BE2C (cell line): ENCODE data around the gene STAM. TPM values are rescaled to one million over a fixed set of nuclear protein-coding genes. Genes with fewer than 3 reads are reported as not detected.
A peak's percentile ranks its signal among the peaks of the same experiment; 100 is the strongest.

Experiments
- DNase-seq: peaks from one replicate; pipeline ENCODE4 v3.0.0-alpha.2; 2020
- H3K27me3 ChIP-seq: fragments of 250-450 bp; sonication (Bioruptor Pico); 2 replicates; pipeline ENCODE4 v1.5.1; 2020; ENCODE audit warnings: mild to moderate bottlenecking
- H3K36me3 ChIP-seq: fragments of 250-450 bp; sonication (Bioruptor Pico); 2 replicates; pipeline ENCODE4 v1.5.1; 2020; ENCODE audit warnings: mild to moderate bottlenecking
- H3K4me1 ChIP-seq: fragments of 250-450 bp; sonication (Bioruptor Pico); 2 replicates; pipeline ENCODE4 v1.5.1; 2020
- H3K4me3 ChIP-seq: 2 replicates; pipeline ENCODE4 v1.5.1; 2011; ENCODE audit warnings: low read depth, low read length
- H3K9me3 ChIP-seq: fragments of 250-450 bp; sonication (Bioruptor Pico); 2 replicates; pipeline ENCODE4 v1.5.1; 2020
- polyA plus RNA-seq: library from polyadenylated mRNA; unstranded; fragments of >200 nt; gene quantifications from one replicate; pipeline ENCODE4 v1.2.1, GENCODE V29; 2012; ENCODE audit warnings: low read depth, missing spikeins; ENCODE audit not compliant: insufficient read length, insufficient read depth
- TF ChIP-seq, protein P1 (sequence below): IDR thresholded peaks from 2 replicates; pipeline ENCODE4 v1.5.1; 2012; ENCODE audit warnings: mild to moderate bottlenecking, low read depth, low read length

Gene STAM
- polyA plus RNA-seq = 26.7 TPM

- peaks cover 11% of the 10 kb centered on the region for H3K36me3 ChIP-seq
- H3K27me3 ChIP-seq = no peaks in the 10 kb centered on the region
- TF ChIP-seq, protein P1, sequence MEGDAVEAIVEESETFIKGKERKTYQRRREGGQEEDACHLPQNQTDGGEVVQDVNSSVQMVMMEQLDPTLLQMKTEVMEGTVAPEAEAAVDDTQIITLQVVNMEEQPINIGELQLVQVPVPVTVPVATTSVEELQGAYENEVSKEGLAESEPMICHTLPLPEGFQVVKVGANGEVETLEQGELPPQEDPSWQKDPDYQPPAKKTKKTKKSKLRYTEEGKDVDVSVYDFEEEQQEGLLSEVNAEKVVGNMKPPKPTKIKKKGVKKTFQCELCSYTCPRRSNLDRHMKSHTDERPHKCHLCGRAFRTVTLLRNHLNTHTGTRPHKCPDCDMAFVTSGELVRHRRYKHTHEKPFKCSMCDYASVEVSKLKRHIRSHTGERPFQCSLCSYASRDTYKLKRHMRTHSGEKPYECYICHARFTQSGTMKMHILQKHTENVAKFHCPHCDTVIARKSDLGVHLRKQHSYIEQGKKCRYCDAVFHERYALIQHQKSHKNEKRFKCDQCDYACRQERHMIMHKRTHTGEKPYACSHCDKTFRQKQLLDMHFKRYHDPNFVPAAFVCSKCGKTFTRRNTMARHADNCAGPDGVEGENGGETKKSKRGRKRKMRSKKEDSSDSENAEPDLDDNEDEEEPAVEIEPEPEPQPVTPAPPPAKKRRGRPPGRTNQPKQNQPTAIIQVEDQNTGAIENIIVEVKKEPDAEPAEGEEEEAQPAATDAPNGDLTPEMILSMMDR = no peak
- no peaks in the 10 kb centered on the region for H3K9me3 ChIP-seq
- peak; percentile 94 for DNase-seq
- 0 out of 2 replicates have a peak, but pooled peaks cover 2% of the 10 kb centered on the region for H3K4me1 ChIP-seq
- H3K4me3 ChIP-seq = peak within 1 kb of the TSS; percentile 98
Measured at GRCh38 chr10:17643755-17644484, at the start of gene STAM. STAM (plus strand) TSS chr10:17644151; CDS start chr10:17644340, 189 bp downstream.

DNA sequence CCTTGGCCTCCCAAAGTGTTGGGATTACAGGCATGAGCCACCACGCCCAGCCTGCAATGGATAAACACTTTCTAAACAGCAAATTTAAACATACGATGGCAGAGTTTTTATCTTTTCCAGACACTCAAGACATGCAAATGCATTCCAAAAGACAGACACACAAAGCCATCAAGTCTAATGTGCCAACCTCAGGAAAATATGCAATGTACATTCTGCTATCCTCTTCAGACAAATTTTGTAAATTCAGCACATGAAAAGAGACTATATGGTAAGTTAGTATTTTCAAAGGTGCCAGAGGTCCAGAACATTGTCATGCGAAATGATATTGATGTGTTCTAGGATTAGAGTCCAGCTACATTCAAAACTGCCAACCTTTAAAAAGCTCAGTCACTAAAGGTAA lies 46.6 kb upstream of the STAM start:
- no peak for DNase-seq
- no peak overlapping the region for H3K4me3 ChIP-seq
- H3K36me3 ChIP-seq = no peaks in the 10 kb centered on the region
- no peaks in the 10 kb centered on the region for H3K27me3 ChIP-seq
- no peaks in the 10 kb centered on the region for H3K4me1 ChIP-seq
- TF ChIP-seq, protein P1 = no peak
- no peaks in the 10 kb centered on the region for H3K9me3 ChIP-seq

GRCh38 chr10:17599089-17599488 lies 44.9 kb upstream of the STAM start:
- H3K4me1 ChIP-seq = no peaks in the 10 kb centered on the region
- no peaks in the 10 kb centered on the region for H3K36me3 ChIP-seq
- TF ChIP-seq, protein P1 = peak; percentile 35

DNA sequence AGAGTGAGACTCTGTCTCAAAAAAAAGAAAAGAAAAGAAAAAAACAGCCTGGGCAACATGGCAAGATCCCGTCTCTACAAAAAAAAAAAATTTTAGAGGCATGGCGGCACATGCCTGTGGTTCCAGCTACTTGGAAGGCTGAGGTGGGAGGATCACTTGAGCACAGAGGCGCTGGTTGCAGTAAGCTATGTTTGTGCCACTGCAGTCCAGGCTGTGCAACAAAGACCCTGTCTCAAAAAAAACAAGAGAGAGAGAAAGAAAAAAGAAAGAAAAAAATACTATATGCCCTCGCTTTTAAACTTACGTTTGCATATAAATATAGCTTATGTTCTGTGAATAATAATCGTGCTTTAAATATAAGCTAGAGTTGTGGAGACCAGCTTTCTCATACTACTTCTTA lies 38.0 kb upstream of the STAM start:
- Histone ChIP-seq H3K9me3 (no peaks in the 10 kb centered on the region), H3K4me3 (no peak overlapping the region)
- TF ChIP-seq, protein P1 = no peak

More at GRCh38 chr10:17599089-17599488, 44.9 kb upstream of the STAM start:
- Histone ChIP-seq H3K9me3 (no peaks in the 10 kb centered on the region), H3K4me3 (no peak overlapping the region), H3K27me3 (no peaks in the 10 kb centered on the region)
- no peak for DNase-seq

DNA sequence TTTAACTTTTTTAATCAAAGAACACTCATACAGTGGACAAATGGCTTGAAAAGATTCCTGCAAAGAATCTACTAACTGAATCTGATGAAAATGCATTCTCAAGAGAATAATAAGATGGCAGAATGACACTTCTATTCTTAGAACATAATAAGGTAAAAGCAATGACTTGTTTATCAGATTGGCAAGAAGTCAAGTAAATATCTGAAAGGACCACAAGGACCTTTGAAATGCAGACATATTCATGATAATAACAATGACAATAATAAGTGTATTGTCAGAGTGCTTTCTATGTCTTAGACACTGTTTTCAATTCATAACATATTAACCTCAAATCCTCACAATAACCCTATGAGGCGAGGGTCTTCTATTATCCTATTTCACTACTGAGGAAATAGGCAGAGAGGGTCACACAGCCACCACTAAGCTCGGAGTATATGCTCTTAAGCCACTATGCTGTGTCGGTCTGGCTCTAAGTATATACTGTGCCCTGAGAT lies 37.4 kb upstream of the STAM start:
- DNase-seq = no peak
- H3K27me3 ChIP-seq = no peaks in the 10 kb centered on the region
- H3K4me3 ChIP-seq = no peak overlapping the region
- H3K9me3 ChIP-seq = no peaks in the 10 kb centered on the region
- no peaks in the 10 kb centered on the region; the same call in 1 of the 2 replicates for H3K4me1 ChIP-seq
- TF ChIP-seq, protein P1 = no peak
- H3K36me3 ChIP-seq = no peaks in the 10 kb centered on the region

More for the DNA sequence above, 38.0 kb upstream of the STAM start:
- DNase-seq = no peak
- no peaks in the 10 kb centered on the region for H3K27me3 ChIP-seq
- no peaks in the 10 kb centered on the region; the same call in 1 of the 2 replicates for H3K4me1 ChIP-seq
- no peaks in the 10 kb centered on the region for H3K36me3 ChIP-seq

GRCh38 chr10:17607060-17607459 lies 36.9 kb upstream of the STAM start:
- DNase-seq = no peak
- Histone ChIP-seq H3K36me3 (no peaks in the 10 kb centered on the region), H3K9me3 (no peaks in the 10 kb centered on the region), H3K4me1 (no peaks in the 10 kb centered on the region; the same call in 1 of the 2 replicates), H3K4me3 (no peak overlapping the region), H3K27me3 (no peaks in the 10 kb centered on the region)
- TF ChIP-seq, protein P1 = no peak
